C4-2B (cell line): Measurements from ENCODE around the gene WDR90.

ENCODE experiments used
- ZFX ChIP-seq: fragments of 450-650 bp; IDR thresholded peaks from 2 replicates; pipeline ENCODE4 v1.6.1; 2017
- TF ChIP-seq, protein P1 (sequence below): fragments of 450-650 bp; conservative IDR thresholded peaks from 2 replicates; pipeline ENCODE4 v1.5.1; 2017; ENCODE audit warnings: mild to moderate bottlenecking

DNA sequence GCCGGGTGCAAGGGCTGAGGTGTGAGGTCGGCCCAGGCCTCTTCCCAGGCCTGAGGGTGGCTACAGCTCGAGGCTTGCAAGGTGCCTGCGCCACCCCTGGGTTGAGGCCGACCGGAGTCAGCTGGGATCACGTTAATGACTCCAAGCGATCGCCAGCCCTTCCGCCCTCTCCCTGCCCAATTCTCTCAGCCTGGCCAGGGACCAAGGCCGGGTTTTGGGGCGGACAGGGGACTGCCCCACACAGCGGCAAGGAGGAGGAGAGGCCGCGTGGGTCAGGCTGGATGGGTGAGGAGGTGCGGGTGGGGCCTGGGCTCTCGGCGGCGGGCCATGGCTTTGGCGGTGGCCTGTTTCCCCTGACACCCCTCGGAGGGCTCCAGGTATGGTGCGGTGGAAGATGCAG is 44.2 kb downstream of the WDR90 start:
- TF ChIP-seq, protein P1, sequence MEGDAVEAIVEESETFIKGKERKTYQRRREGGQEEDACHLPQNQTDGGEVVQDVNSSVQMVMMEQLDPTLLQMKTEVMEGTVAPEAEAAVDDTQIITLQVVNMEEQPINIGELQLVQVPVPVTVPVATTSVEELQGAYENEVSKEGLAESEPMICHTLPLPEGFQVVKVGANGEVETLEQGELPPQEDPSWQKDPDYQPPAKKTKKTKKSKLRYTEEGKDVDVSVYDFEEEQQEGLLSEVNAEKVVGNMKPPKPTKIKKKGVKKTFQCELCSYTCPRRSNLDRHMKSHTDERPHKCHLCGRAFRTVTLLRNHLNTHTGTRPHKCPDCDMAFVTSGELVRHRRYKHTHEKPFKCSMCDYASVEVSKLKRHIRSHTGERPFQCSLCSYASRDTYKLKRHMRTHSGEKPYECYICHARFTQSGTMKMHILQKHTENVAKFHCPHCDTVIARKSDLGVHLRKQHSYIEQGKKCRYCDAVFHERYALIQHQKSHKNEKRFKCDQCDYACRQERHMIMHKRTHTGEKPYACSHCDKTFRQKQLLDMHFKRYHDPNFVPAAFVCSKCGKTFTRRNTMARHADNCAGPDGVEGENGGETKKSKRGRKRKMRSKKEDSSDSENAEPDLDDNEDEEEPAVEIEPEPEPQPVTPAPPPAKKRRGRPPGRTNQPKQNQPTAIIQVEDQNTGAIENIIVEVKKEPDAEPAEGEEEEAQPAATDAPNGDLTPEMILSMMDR, result no peak
- no peak for TF ChIP-seq ZFX
